Measurements from ENCODE around the gene CNPY3. TPM values are rescaled to one million over a fixed set of nuclear protein-coding genes. Genes with fewer than 3 reads are reported as not detected.
A peak's percentile ranks its signal among the peaks of the same experiment; 100 is the strongest.
"Not testable (repeated sequence)": the region's sequence is repeated elsewhere in the genome, so short reads cannot be mapped to it uniquely, and the experiment has no call there.

Gene CNPY3
- total RNA-seq = 10 to 100 TPM; 83.4 to 86.7 TPM
- polyA plus RNA-seq = 10 to 100 TPM; 92.7 to 95.8 TPM

GRCh38 chr6:42928986-42929820 lies at the start of gene CNPY3:
TSS of gene CNPY3 (plus strand) at chr6:42929480. CDS start at chr6:42929571, 91 bp downstream.
- Histone ChIP-seq H3K4me1 (ENCODE audit: insufficient read depth, low read length) (peaks cover 49% of the 10 kb centered on the region), H3K4me3 (ENCODE audit: low read length in 2 of 2) (peak within 1 kb of the TSS; percentile 79 to 89), H3K27me3 (ENCODE audit: insufficient read depth, low read length) (no peaks in the 10 kb centered on the region), H3K27ac (ENCODE audit: low read depth, low read length) (peak within 1 kb of the TSS; percentile 86), H3K9me3 (ENCODE audit: control insufficient read depth in 1 of 2, low read length in 2 of 2) (no peaks in the 10 kb centered on the region), H3K36me3 (ENCODE audit: insufficient read depth, low read length) (peaks cover 13% of the 10 kb centered on the region)
- intact Hi-C loops (cut with micrococcal nuclease) = loop anchor here (1.0 to 5.0 kb wide), 12 partner anchors 16 to 498 kb away; partner anchors contain the start of genes ABCC10, CUL7, GNMT and KLC4
- peak within 1 kb of the TSS; percentile 97 to 100 (median 98) for H3K4me3 Mint-ChIP-seq
- CTCF ChIA-PET (ENCODE audit: partially characterized antibody) = interaction anchor here (1.0 to 3.4 kb wide), 12 partner anchors 9 to 1008 kb away, joined by 3 to 16 read pairs (median 4); partner anchors contain the start of genes BYSL, KLHDC3, MED20 and PEX6
- H3K4me1 Mint-ChIP-seq = peaks cover 29 to 59% (median 42%) of the 10 kb centered on the region in 4 donors
- peaks cover 16 to 35% of the 10 kb centered on the region in 2 donors for H3K36me3 Mint-ChIP-seq
- POLR2A ChIA-PET (ENCODE audit: partially characterized antibody) = interaction anchor here (0.6 to 4.0 kb wide), 62 partner anchors 8 to 1318 kb away, joined by 3 to 100 read pairs (median 5); partner anchors contain the start of genes ABCC10, BICRAL, BYSL and CUL7
- H3K9me3 Mint-ChIP-seq = no peaks in the 10 kb centered on the region
- DNase-seq = peak; percentile 95 to 97 (median 96)
- H3K27ac Mint-ChIP-seq = peak within 1 kb of the TSS; percentile 98 to 100 (median 99)
- no peaks in the 10 kb centered on the region for H3K27me3 Mint-ChIP-seq

- Histone ChIP-seq H3K36me3 (ENCODE audit: insufficient read depth, low read length) (peaks cover 26% of the 10 kb centered on the region), H3K4me1 (ENCODE audit: insufficient read depth, low read length) (peaks cover 23% of the 10 kb centered on the region), H3K27ac (ENCODE audit: low read depth, low read length) (peak overlapping the region; percentile 93), H3K4me3 (ENCODE audit: low read length in 2 of 2) (peak overlapping the region; percentile 77 to 84)
- peak in 1 of 5 donors; percentile 10 for DNase-seq
- H3K27me3 ChIP-seq (ENCODE audit: insufficient read depth, low read length); H3K27me3 Mint-ChIP-seq; intact Hi-C loops (cut with micrococcal nuclease); H3K9me3 Mint-ChIP-seq; H3K9me3 ChIP-seq (ENCODE audit: control insufficient read depth in 1 of 2, low read length in 2 of 2): not testable (repeated sequence)
- Mint-ChIP-seq H3K4me1 (peaks cover 9 to 39% (median 25%) of the 10 kb centered on the region in 4 donors), H3K27ac (peak overlapping the region; percentile 97 to 100 (median 99)), H3K36me3 (peaks cover 21 to 41% of the 10 kb centered on the region in 2 donors), H3K4me3 (peak overlapping the region; percentile 94 to 99 (median 96))
- POLR2A ChIA-PET (ENCODE audit: partially characterized antibody) = interaction anchor here (0.8 to 6.6 kb wide), 25 partner anchors 10 to 636 kb away, joined by 3 to 101 read pairs (median 6); partner anchors contain the start of genes BICRAL, CNPY3, KLC4 and KLHDC3
- CTCF ChIA-PET (ENCODE audit: partially characterized antibody) = interaction anchor here (0.9 to 5.7 kb wide), 14 partner anchors 10 to 333 kb away, joined by 3 to 111 read pairs (median 4); partner anchors contain the start of gene UBR2
Observed at GRCh38 chr6:42880240-42880817, 49.0 kb upstream of the CNPY3 start.

- H3K9me3 Mint-ChIP-seq; intact Hi-C loops (cut with micrococcal nuclease); H3K27me3 ChIP-seq (ENCODE audit: insufficient read depth, low read length); DNase-seq; H3K27me3 Mint-ChIP-seq; H3K9me3 ChIP-seq (ENCODE audit: control insufficient read depth in 1 of 2, low read length in 2 of 2): not testable (repeated sequence)
- ChIA-PET POLR2A (ENCODE audit: partially characterized antibody) (interaction anchor here (1.0 to 6.6 kb wide), 4 partner anchors 10 to 140 kb away, joined by 3 to 101 read pairs (median 84); partner anchors contain the start of genes BICRAL, RRP36 and TBCC), CTCF (ENCODE audit: partially characterized antibody) (interaction anchor here (0.9 to 3.9 kb wide), 6 partner anchors 9 to 219 kb away, joined by 3 to 20 read pairs (median 6); no protein-coding TSS in a partner anchor)
- Mint-ChIP-seq H3K4me1 (peaks cover 9 to 39% (median 25%) of the 10 kb centered on the region in 4 donors), H3K27ac (peak overlapping the region; percentile 97 to 100 (median 99)), H3K36me3 (peaks cover 24 to 46% of the 10 kb centered on the region in 2 donors), H3K4me3 (peak overlapping the region; percentile 94 to 99 (median 96))
- Histone ChIP-seq H3K27ac (ENCODE audit: low read depth, low read length) (peak overlapping the region; percentile 93), H3K4me3 (ENCODE audit: low read length in 2 of 2) (peak overlapping the region; percentile 77 to 84), H3K36me3 (ENCODE audit: insufficient read depth, low read length) (peaks cover 32% of the 10 kb centered on the region), H3K4me1 (ENCODE audit: insufficient read depth, low read length) (peaks cover 23% of the 10 kb centered on the region)
Observed at GRCh38 chr6:42880871-42881270, 48.4 kb upstream of the CNPY3 start.

GRCh38 chr6:42885702-42886101 lies 43.6 kb upstream of the CNPY3 start:
- intact Hi-C loops (cut with micrococcal nuclease) = no loop called here
- H3K4me3 Mint-ChIP-seq = no peak overlapping the region
- H3K27me3 ChIP-seq (ENCODE audit: insufficient read depth, low read length) = no peaks in the 10 kb centered on the region
- peaks cover 10 to 32% (median 21%) of the 10 kb centered on the region in 4 donors for H3K4me1 Mint-ChIP-seq
- peaks cover 34% of the 10 kb centered on the region for H3K36me3 ChIP-seq (ENCODE audit: insufficient read depth, low read length)
- H3K27ac Mint-ChIP-seq = peak overlapping the region in 1 of 7 donors; percentile 33
- no peaks in the 10 kb centered on the region for H3K9me3 ChIP-seq (ENCODE audit: control insufficient read depth in 1 of 2, low read length in 2 of 2)
- no peaks in the 10 kb centered on the region for H3K9me3 Mint-ChIP-seq
- H3K36me3 Mint-ChIP-seq = peaks cover 29 to 61% of the 10 kb centered on the region in 2 donors
- no peak overlapping the region for H3K4me3 ChIP-seq (ENCODE audit: low read length in 2 of 2)
- H3K27ac ChIP-seq (ENCODE audit: low read depth, low read length) = no peak overlapping the region
- peaks cover 20% of the 10 kb centered on the region for H3K4me1 ChIP-seq (ENCODE audit: insufficient read depth, low read length)
- no peak for DNase-seq
- no peaks in the 10 kb centered on the region for H3K27me3 Mint-ChIP-seq
- CTCF ChIA-PET (ENCODE audit: partially characterized antibody) = interaction anchor here (0.8 to 1.2 kb wide), 2 partner anchors 21 to 224 kb away, joined by 3 to 4 read pairs; no protein-coding TSS in a partner anchor
- POLR2A ChIA-PET (ENCODE audit: partially characterized antibody) = no interaction called here

- H3K4me3 ChIP-seq (ENCODE audit: low read length in 2 of 2); POLR2A ChIA-PET (ENCODE audit: partially characterized antibody); intact Hi-C loops (cut with micrococcal nuclease); H3K27ac ChIP-seq (ENCODE audit: low read depth, low read length); DNase-seq; H3K9me3 Mint-ChIP-seq; H3K27me3 Mint-ChIP-seq; H3K9me3 ChIP-seq (ENCODE audit: control insufficient read depth in 1 of 2, low read length in 2 of 2); CTCF ChIA-PET (ENCODE audit: partially characterized antibody); H3K27me3 ChIP-seq (ENCODE audit: insufficient read depth, low read length): not testable (repeated sequence)
- H3K4me3 Mint-ChIP-seq = peak overlapping the region in 1 of 8 donors; percentile 26
- peaks cover 12 to 32% (median 19%) of the 10 kb centered on the region in 4 donors for H3K4me1 Mint-ChIP-seq
- H3K27ac Mint-ChIP-seq = peak overlapping the region in 1 of 7 donors; percentile 13
- peaks cover 30% of the 10 kb centered on the region for H3K36me3 ChIP-seq (ENCODE audit: insufficient read depth, low read length)
- H3K36me3 Mint-ChIP-seq = peaks cover 25 to 56% of the 10 kb centered on the region in 2 donors
- peaks cover 15% of the 10 kb centered on the region for H3K4me1 ChIP-seq (ENCODE audit: insufficient read depth, low read length)
Observed at GRCh38 chr6:42888201-42888600, 41.1 kb upstream of the CNPY3 start.

- no peaks in the 10 kb centered on the region for H3K9me3 Mint-ChIP-seq
- Histone ChIP-seq H3K9me3 (ENCODE audit: control insufficient read depth in 1 of 2, low read length in 2 of 2) (no peaks in the 10 kb centered on the region), H3K27me3 (ENCODE audit: insufficient read depth, low read length) (no peaks in the 10 kb centered on the region), H3K36me3 (ENCODE audit: insufficient read depth, low read length) (peaks cover 13% of the 10 kb centered on the region), H3K27ac (ENCODE audit: low read depth, low read length) (peak overlapping the region; percentile 92), H3K4me3 (ENCODE audit: low read length in 2 of 2) (peak overlapping the region; percentile 59 to 97), H3K4me1 (ENCODE audit: insufficient read depth, low read length) (peaks cover 15% of the 10 kb centered on the region)
- ChIA-PET CTCF (ENCODE audit: partially characterized antibody) (interaction anchor here (0.8 to 1.8 kb wide), 3 partner anchors 9 to 342 kb away, joined by 4 read pairs; no protein-coding TSS in a partner anchor), POLR2A (ENCODE audit: partially characterized antibody) (interaction anchor here (1.4 to 4.2 kb wide), 8 partner anchors 9 to 228 kb away, joined by 4 to 91 read pairs (median 16); partner anchors contain the start of genes KLC4, MRPL2, RPL7L1 and TBCC)
- intact Hi-C loops (cut with micrococcal nuclease) = loop anchor here (1.0 to 5.0 kb wide), 2 partner anchors 11 to 143 kb away; partner anchors contain the start of genes RPL7L1 and TBCC
- peaks cover 9 to 21% (median 12%) of the 10 kb centered on the region in 4 donors for H3K4me1 Mint-ChIP-seq
- peak in 1 of 5 donors; percentile 17 for DNase-seq
- H3K36me3 Mint-ChIP-seq = peaks cover 9 to 41% of the 10 kb centered on the region in 2 donors
- H3K4me3 Mint-ChIP-seq = peak overlapping the region; percentile 94 to 99 (median 98)
- no peaks in the 10 kb centered on the region for H3K27me3 Mint-ChIP-seq
- H3K27ac Mint-ChIP-seq = peak overlapping the region; percentile 93 to 99 (median 97)
Observed at GRCh38 chr6:42889815-42890214, 39.5 kb upstream of the CNPY3 start.

All from CD4-positive, alpha-beta memory T cell (primary cell).